HG03354 (cell line): ENCODE measurements around the gene RXFP2.

ENCODE experiments used
- ATAC-seq: cut with Tn5 transposase; IDR thresholded peaks from one replicate; pipeline ENCODE4 v1.9.1; 2021; ENCODE audit warnings: mild to moderate bottlenecking; ENCODE audit not compliant: unreplicated experiment, poor library complexity, severe bottlenecking

RXFP2 gene

GRCh38 chr13:31739226-31739625 is at the start of gene RXFP2:
Gene RXFP2, plus strand, starts transcription at chr13:31739526. Its CDS starts 87 bp downstream, at chr13:31739613.
- no peak for ATAC-seq

GRCh38 chr13:31697290-31697689 is 42.0 kb upstream of the RXFP2 start:
- no peak for ATAC-seq

GRCh38 chr13:31699650-31700049 is 39.7 kb upstream of the RXFP2 start:
- ATAC-seq = no peak

- no peak for ATAC-seq
Observed at GRCh38 chr13:31703780-31704179, 35.5 kb upstream of the RXFP2 start.

GRCh38 chr13:31706105-31706504 is 33.2 kb upstream of the RXFP2 start:
- no peak for ATAC-seq

GRCh38 chr13:31717583-31717982 is 21.7 kb upstream of the RXFP2 start:
- ATAC-seq = no peak

- ATAC-seq = no peak
Observed at GRCh38 chr13:31719214-31719613, 20.1 kb upstream of the RXFP2 start.

- no peak for ATAC-seq
Observed at GRCh38 chr13:31722673-31723072, 16.7 kb upstream of the RXFP2 start.

- no peak for ATAC-seq
Observed at GRCh38 chr13:31725841-31726240, 13.5 kb upstream of the RXFP2 start.

GRCh38 chr13:31731921-31732320 is 7.4 kb upstream of the RXFP2 start:
- ATAC-seq = no peak

- ATAC-seq = no peak
Observed at GRCh38 chr13:31733066-31733465, 6.3 kb upstream of the RXFP2 start.

- no peak for ATAC-seq
Observed at GRCh38 chr13:31733647-31734046, 5.7 kb upstream of the RXFP2 start.

- ATAC-seq = peak; percentile 99
Observed at GRCh38 chr13:31742097-31742734, 2.9 kb downstream of the RXFP2 start.

- no peak for ATAC-seq
Observed at GRCh38 chr13:31747291-31747690, 8.0 kb downstream of the RXFP2 start.

- ATAC-seq = no peak
Observed at GRCh38 chr13:31747966-31748365, 8.6 kb downstream of the RXFP2 start.

GRCh38 chr13:31749929-31750328 is 10.6 kb downstream of the RXFP2 start:
- no peak for ATAC-seq

- ATAC-seq = no peak
Observed at GRCh38 chr13:31755211-31755610, 15.9 kb downstream of the RXFP2 start.

GRCh38 chr13:31755803-31756212 is 16.5 kb downstream of the RXFP2 start:
- ATAC-seq = no peak

GRCh38 chr13:31756346-31756745 is 17.0 kb downstream of the RXFP2 start:
- ATAC-seq = no peak

GRCh38 chr13:31761951-31762350 is 22.6 kb downstream of the RXFP2 start:
- no peak for ATAC-seq

GRCh38 chr13:31764556-31764955 is 25.2 kb downstream of the RXFP2 start:
- ATAC-seq = no peak

GRCh38 chr13:31765138-31765785 is 25.9 kb downstream of the RXFP2 start:
- ATAC-seq = no peak
